ENCODE data around the gene HOXB1.

DNA sequence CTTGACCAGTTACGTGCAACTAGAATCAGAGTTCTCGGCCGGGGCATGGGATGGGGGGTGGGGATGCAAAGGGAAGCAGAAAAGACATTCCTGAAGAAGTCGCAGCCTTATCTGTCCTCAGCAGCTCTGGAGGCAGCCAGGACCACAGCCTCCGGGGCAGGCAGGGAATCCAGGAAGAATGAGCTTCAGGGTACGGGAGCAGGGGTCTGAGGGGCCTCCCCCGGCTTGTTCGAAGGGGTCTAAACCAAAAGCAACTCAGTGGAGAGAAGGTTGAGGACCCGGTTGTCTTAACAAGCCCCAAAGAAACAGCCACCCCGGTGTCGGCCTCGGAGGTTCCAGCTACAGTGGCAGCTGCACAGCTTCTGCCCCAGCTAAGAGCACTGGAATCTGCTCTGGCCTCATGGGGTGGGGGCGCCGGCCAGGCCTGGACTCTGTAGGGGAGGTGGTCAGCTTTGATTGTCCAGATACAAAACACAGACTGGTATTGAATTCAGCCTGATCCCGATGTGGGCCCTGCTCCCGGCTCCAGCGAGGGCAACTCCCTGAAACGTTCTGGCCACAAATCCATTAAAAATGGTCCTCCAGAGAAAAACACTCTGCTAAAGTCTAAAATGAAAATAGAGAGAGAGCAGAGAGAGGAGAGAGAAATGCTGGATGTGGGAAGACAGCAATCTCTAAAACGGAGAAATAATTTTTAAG is 39.7 kb upstream of the HOXB1 start:
- TF ChIP-seq SP1 (IDR thresholded peaks at IDR 0.05) = no peak
- TF ChIP-seq SP1 (CRISPR knock-in tag; IDR thresholded peaks at IDR 0.05) = no peak
- TF ChIP-seq POLR2A (IDR thresholded peaks at IDR 0.05; ENCODE audit: insufficient read depth in 1 of 2, low read depth in 2 of 2, low read length in 2 of 2) = no peak
- no peak for TF ChIP-seq ZNF34 (CRISPR knock-in tag; IDR thresholded peaks at IDR 0.05; ENCODE audit: borderline replicate concordance)
- no peak for TF ChIP-seq SMAD3 (CRISPR knock-in tag; IDR thresholded peaks at IDR 0.05)
- no peak for TF ChIP-seq ZNF761 (CRISPR knock-in tag; conservative IDR thresholded peaks at IDR 0.05)
- TF ChIP-seq POLR2AphosphoS5 (IDR thresholded peaks at IDR 0.05; ENCODE audit: low read depth, low read length) = no peak
- no peak for TF ChIP-seq ZSCAN29 (CRISPR knock-in tag; conservative IDR thresholded peaks at IDR 0.05)
